Neural cell (in vitro differentiated cells): ENCODE measurements around the gene INF2.

ENCODE experiments used
- CTCF ChIP-seq: fragments of 450-650 bp; IDR thresholded peaks from 2 replicates; pipeline ENCODE4 v1.5.1; 2014; ENCODE audit warnings: antibody characterized with exemption, mild to moderate bottlenecking, moderate library complexity; ENCODE audit not compliant: poor library complexity, severe bottlenecking
- RAD21 ChIP-seq: fragments of 450-650 bp; conservative IDR thresholded peaks from 2 replicates; pipeline ENCODE4 v1.6.1; 2014; ENCODE audit warnings: antibody characterized with exemption, mild to moderate bottlenecking, moderate library complexity

GRCh38 chr14:104650981-104651875 lies 38.2 kb upstream of the INF2 start:
- no peak for TF ChIP-seq RAD21
- TF ChIP-seq CTCF, result no peak
